GM13977 (cell line): ENCODE measurements around the gene CD5L.

Experiments used
- DNase-seq: peaks from one replicate; pipeline ENCODE4 v3.0.0; 2012; ENCODE audit warnings: low spot score
- CTCF ChIP-seq: IDR thresholded peaks from 2 replicates; pipeline ENCODE4 v1.5.1; 2012; ENCODE audit warnings: mild to moderate bottlenecking, control low read depth; ENCODE audit not compliant: insufficient read depth; ENCODE audit errors: extremely low read depth, missing control alignments
- in situ Hi-C: fragments of 300-500 bp; cut with MboI; formaldehyde crosslinking; loops from one replicate; pipeline ENCODE4 v1.12.0; 2022; ENCODE audit warnings: low sequenced_read_pairs, low pct_unique_long_range_greater_than_20kb, mixed read lengths, inconsistent platforms; ENCODE audit not compliant: unreplicated experiment

CD5L gene

GRCh38 chr1:157841708-157842107, at the start of gene CD5L:
Gene CD5L, minus strand, starts transcription at chr1:157841808. Its CDS starts 107 bp downstream, at chr1:157841701.
- no peak for DNase-seq
- TF ChIP-seq CTCF, result no peak
- in situ Hi-C loops, result no loop called here

GRCh38 chr1:157882580-157882979, 41.0 kb upstream of the CD5L start:
- DNase-seq, result no peak
- TF ChIP-seq CTCF, result no peak
- in situ Hi-C loops, result no loop called here

GRCh38 chr1:157880621-157881020, 39.0 kb upstream of the CD5L start:
- no peak for DNase-seq
- in situ Hi-C loops, result no loop called here
- TF ChIP-seq CTCF, result no peak

DNA sequence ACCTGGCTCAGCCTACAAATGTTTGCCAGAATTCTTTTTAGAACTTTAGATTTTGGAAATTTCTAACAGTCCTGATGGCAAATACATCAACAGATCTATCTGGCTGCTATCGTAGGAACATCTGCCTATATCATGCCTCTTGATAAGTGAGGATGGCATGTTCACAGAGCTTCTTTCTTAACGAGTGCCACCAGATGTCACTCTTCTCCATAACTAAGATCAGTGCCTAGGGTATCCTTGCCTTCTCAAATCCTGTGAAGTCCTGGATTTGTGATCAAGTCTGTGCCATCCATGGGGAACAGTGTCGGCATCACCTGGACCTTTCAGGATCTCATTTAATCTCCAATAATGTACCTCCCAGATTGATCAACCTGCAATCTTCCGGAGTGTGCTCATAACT, 36.5 kb upstream of the CD5L start:
- in situ Hi-C loops, result no loop called here
- TF ChIP-seq CTCF, result peak; percentile 25
- DNase-seq, result no peak

DNA sequence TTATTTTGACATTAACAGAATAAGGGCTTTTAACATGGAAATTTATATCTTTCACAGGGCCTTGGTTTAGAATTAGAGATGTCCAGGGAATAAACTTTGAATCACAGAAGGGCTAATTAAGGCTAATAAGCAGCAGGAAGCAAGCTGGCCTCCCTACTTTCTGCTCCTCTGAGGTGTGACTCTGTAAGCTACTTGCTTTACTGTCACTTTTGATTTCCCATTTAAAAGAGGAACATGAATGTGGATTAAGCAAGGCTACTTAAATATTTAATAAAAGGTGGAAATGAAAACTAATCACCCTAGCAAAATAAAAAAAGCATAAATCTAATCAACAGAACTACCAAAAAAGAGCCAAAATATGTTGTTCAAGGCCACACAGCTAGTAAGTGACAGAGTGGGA, 28.9 kb upstream of the CD5L start:
- DNase-seq, result no peak
- in situ Hi-C loops, result no loop called here
- TF ChIP-seq CTCF, result no peak

DNA sequence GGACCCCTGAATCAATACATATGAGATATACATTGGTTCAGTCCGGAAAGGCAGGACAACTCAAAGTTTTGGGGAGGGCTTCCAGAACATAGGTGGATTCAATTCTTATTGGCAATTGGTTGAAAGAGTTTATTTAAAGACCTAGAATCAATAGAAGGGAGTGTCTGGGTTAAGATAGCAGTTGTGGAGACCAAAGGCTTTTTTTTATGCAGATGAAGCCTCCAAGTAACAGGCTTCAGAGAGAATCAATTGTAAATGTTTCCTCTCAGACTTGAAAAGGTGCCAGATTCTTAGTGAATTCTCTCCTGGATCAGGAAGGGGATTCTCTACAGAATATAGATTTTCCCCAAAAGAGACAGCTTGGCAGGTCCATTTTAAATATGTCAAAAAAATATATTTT, 27.0 kb upstream of the CD5L start:
- in situ Hi-C loops, result no loop called here
- no peak for TF ChIP-seq CTCF
- DNase-seq, result no peak
